Stimulated activated CD4-positive, alpha-beta T cell treated with anti-CD3 and anti-CD28 coated beads, Interleukin-15, amount 100 ng/mL, for 24 hours (primary cell): ENCODE data around the gene CEP44.
"Not testable (repeated sequence)": the region's sequence is repeated elsewhere in the genome, so short reads cannot be mapped to it uniquely, and the experiment has no call there.

ENCODE experiments used
- DNase-seq: peaks from one replicate; pipeline ENCODE4 v3.0.0-alpha.2; 2020

The CEP44 gene

GRCh38 chr4:174283507-174284471 lies at the start of gene CEP44, which contains the start of gene FBXO8:
Gene CEP44 (plus strand): TSS chr4:174283911. CDS start chr4:174299122, 15,211 bp downstream.
Gene FBXO8 (minus strand): TSS chr4:174283667. CDS start chr4:174263092, 20,575 bp downstream.
- peak; percentile 71 for DNase-seq

GRCh38 chr4:174236359-174236758 lies 47.4 kb upstream of the CEP44 start:
- no peak for DNase-seq

- DNase-seq: no peak
These were observed 42.5 kb upstream of the CEP44 start for GRCh38 chr4:174241162-174241561.

GRCh38 chr4:174244441-174244840 lies 39.3 kb upstream of the CEP44 start:
- no peak for DNase-seq

- no peak for DNase-seq
These were observed 38.0 kb upstream of the CEP44 start for GRCh38 chr4:174245714-174246113.

- DNase-seq: no peak
These were observed 35.3 kb upstream of the CEP44 start for GRCh38 chr4:174248407-174248806.

GRCh38 chr4:174252412-174252811 lies 31.3 kb upstream of the CEP44 start:
- no peak for DNase-seq

GRCh38 chr4:174254613-174255012 lies 29.1 kb upstream of the CEP44 start:
- DNase-seq: no peak

- DNase-seq: no peak
These were observed 28.3 kb upstream of the CEP44 start for GRCh38 chr4:174255374-174255773.

- no peak for DNase-seq
These were observed 27.9 kb upstream of the CEP44 start for GRCh38 chr4:174255786-174256185.

GRCh38 chr4:174256277-174256713 lies 27.4 kb upstream of the CEP44 start:
- no peak for DNase-seq

GRCh38 chr4:174259580-174259979 lies 24.1 kb upstream of the CEP44 start:
- no peak for DNase-seq

- no peak for DNase-seq
These were observed 23.6 kb upstream of the CEP44 start for GRCh38 chr4:174260099-174260498.

GRCh38 chr4:174261432-174261831 lies 22.3 kb upstream of the CEP44 start:
- DNase-seq: not testable (repeated sequence)

GRCh38 chr4:174262624-174263444 lies 20.9 kb upstream of the CEP44 start:
- no peak for DNase-seq

- DNase-seq: no peak
These were observed 20.3 kb upstream of the CEP44 start for GRCh38 chr4:174263445-174263736.

GRCh38 chr4:174265916-174266315 lies 17.8 kb upstream of the CEP44 start:
- DNase-seq: no peak

GRCh38 chr4:174266416-174266815 lies 17.3 kb upstream of the CEP44 start:
- no peak for DNase-seq

GRCh38 chr4:174273930-174274329 lies 9.8 kb upstream of the CEP44 start:
- no peak for DNase-seq

- no peak for DNase-seq
These were observed 9.3 kb upstream of the CEP44 start for GRCh38 chr4:174274436-174274835.

- DNase-seq: no peak
These were observed 8.6 kb upstream of the CEP44 start for GRCh38 chr4:174275101-174275500.

- DNase-seq: no peak
These were observed 6.3 kb upstream of the CEP44 start for GRCh38 chr4:174277433-174277832.

- no peak for DNase-seq
These were observed 5.2 kb upstream of the CEP44 start for GRCh38 chr4:174278467-174278866.
